ENCODE data around the gene TENM4.
"Not testable (repeated sequence)": the region's sequence is repeated elsewhere in the genome, so short reads cannot be mapped to it uniquely, and the experiment has no call there.

DNA sequence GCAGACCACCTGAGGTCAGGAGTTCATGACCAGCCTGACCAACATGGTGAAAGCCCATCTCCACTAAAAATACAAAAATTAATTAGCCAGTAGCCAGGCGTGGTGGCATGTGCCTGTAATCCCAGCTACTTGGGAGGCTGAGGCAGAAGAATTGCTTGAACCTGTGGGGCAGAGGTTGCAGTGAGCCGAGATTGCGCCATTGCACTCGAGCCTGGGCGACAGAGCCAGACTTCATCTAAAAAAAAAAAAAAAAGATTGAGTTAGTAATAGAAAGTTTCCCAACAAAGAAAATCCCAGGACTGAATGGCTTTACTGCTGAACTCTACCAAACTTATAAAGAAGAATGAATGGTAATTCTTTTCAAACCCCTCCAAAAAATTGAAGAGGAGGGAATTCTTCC is 803.3 kb downstream of the TENM4 start:
- TF ChIP-seq, protein P1, sequence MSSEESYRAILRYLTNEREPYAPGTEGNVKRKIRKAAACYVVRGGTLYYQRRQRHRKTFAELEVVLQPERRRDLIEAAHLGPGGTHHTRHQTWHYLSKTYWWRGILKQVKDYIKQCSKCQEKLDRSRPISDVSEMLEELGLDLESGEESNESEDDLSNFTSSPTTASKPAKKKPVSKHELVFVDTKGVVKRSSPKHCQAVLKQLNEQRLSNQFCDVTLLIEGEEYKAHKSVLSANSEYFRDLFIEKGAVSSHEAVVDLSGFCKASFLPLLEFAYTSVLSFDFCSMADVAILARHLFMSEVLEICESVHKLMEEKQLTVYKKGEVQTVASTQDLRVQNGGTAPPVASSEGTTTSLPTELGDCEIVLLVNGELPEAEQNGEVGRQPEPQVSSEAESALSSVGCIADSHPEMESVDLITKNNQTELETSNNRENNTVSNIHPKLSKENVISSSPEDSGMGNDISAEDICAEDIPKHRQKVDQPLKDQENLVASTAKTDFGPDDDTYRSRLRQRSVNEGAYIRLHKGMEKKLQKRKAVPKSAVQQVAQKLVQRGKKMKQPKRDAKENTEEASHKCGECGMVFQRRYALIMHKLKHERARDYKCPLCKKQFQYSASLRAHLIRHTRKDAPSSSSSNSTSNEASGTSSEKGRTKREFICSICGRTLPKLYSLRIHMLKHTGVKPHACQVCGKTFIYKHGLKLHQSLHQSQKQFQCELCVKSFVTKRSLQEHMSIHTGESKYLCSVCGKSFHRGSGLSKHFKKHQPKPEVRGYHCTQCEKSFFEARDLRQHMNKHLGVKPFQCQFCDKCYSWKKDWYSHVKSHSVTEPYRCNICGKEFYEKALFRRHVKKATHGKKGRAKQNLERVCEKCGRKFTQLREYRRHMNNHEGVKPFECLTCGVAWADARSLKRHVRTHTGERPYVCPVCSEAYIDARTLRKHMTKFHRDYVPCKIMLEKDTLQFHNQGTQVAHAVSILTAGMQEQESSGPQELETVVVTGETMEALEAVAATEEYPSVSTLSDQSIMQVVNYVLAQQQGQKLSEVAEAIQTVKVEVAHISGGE (tag by site-specific recombination; conservative IDR thresholded peaks at IDR 0.05; ENCODE audit: low read depth): not testable (repeated sequence)
- not testable (repeated sequence) for TF ChIP-seq REPIN1 (tag by site-specific recombination; IDR thresholded peaks at IDR 0.05; ENCODE audit: low read depth); YY1 (tag by site-specific recombination; IDR thresholded peaks at IDR 0.05); ZNF138 (tag by site-specific recombination; IDR thresholded peaks at IDR 0.05; ENCODE audit: borderline replicate concordance); ZNF292 (tag by site-specific recombination; IDR thresholded peaks at IDR 0.05; ENCODE audit: borderline replicate concordance, low read depth); ZFP41 (tag by site-specific recombination; IDR thresholded peaks at IDR 0.05; ENCODE audit: borderline replicate concordance); ZNF175 (tag by site-specific recombination; IDR thresholded peaks at IDR 0.05); ZBTB48 (tag by site-specific recombination; IDR thresholded peaks at IDR 0.05)
- TF ChIP-seq, protein P2, sequence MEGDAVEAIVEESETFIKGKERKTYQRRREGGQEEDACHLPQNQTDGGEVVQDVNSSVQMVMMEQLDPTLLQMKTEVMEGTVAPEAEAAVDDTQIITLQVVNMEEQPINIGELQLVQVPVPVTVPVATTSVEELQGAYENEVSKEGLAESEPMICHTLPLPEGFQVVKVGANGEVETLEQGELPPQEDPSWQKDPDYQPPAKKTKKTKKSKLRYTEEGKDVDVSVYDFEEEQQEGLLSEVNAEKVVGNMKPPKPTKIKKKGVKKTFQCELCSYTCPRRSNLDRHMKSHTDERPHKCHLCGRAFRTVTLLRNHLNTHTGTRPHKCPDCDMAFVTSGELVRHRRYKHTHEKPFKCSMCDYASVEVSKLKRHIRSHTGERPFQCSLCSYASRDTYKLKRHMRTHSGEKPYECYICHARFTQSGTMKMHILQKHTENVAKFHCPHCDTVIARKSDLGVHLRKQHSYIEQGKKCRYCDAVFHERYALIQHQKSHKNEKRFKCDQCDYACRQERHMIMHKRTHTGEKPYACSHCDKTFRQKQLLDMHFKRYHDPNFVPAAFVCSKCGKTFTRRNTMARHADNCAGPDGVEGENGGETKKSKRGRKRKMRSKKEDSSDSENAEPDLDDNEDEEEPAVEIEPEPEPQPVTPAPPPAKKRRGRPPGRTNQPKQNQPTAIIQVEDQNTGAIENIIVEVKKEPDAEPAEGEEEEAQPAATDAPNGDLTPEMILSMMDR (tag by site-specific recombination; IDR thresholded peaks at IDR 0.05): not testable (repeated sequence)
- TF ChIP-seq, protein P3, sequence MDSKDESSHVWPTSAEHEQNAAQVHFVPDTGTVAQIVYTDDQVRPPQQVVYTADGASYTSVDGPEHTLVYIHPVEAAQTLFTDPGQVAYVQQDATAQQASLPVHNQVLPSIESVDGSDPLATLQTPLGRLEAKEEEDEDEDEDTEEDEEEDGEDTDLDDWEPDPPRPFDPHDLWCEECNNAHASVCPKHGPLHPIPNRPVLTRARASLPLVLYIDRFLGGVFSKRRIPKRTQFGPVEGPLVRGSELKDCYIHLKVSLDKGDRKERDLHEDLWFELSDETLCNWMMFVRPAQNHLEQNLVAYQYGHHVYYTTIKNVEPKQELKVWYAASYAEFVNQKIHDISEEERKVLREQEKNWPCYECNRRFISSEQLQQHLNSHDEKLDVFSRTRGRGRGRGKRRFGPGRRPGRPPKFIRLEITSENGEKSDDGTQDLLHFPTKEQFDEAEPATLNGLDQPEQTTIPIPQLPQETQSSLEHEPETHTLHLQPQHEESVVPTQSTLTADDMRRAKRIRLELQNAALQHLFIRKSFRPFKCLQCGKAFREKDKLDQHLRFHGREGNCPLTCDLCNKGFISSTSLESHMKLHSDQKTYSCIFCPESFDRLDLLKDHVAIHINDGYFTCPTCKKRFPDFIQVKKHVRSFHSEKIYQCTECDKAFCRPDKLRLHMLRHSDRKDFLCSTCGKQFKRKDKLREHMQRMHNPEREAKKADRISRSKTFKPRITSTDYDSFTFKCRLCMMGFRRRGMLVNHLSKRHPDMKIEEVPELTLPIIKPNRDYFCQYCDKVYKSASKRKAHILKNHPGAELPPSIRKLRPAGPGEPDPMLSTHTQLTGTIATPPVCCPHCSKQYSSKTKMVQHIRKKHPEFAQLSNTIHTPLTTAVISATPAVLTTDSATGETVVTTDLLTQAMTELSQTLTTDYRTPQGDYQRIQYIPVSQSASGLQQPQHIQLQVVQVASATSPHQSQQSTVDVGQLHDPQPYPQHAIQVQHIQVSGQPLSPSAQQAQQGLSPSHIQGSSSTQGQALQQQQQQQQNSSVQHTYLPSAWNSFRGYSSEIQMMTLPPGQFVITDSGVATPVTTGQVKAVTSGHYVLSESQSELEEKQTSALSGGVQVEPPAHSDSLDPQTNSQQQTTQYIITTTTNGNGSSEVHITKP (tag by site-specific recombination; IDR thresholded peaks at IDR 0.05): not testable (repeated sequence)
- TF ChIP-seq, protein P4, sequence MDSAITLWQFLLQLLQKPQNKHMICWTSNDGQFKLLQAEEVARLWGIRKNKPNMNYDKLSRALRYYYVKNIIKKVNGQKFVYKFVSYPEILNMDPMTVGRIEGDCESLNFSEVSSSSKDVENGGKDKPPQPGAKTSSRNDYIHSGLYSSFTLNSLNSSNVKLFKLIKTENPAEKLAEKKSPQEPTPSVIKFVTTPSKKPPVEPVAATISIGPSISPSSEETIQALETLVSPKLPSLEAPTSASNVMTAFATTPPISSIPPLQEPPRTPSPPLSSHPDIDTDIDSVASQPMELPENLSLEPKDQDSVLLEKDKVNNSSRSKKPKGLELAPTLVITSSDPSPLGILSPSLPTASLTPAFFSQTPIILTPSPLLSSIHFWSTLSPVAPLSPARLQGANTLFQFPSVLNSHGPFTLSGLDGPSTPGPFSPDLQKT (IDR thresholded peaks at IDR 0.05; ENCODE audit: borderline replicate concordance, low read depth, low read length): not testable (repeated sequence)
- TF ChIP-seq, protein P5, sequence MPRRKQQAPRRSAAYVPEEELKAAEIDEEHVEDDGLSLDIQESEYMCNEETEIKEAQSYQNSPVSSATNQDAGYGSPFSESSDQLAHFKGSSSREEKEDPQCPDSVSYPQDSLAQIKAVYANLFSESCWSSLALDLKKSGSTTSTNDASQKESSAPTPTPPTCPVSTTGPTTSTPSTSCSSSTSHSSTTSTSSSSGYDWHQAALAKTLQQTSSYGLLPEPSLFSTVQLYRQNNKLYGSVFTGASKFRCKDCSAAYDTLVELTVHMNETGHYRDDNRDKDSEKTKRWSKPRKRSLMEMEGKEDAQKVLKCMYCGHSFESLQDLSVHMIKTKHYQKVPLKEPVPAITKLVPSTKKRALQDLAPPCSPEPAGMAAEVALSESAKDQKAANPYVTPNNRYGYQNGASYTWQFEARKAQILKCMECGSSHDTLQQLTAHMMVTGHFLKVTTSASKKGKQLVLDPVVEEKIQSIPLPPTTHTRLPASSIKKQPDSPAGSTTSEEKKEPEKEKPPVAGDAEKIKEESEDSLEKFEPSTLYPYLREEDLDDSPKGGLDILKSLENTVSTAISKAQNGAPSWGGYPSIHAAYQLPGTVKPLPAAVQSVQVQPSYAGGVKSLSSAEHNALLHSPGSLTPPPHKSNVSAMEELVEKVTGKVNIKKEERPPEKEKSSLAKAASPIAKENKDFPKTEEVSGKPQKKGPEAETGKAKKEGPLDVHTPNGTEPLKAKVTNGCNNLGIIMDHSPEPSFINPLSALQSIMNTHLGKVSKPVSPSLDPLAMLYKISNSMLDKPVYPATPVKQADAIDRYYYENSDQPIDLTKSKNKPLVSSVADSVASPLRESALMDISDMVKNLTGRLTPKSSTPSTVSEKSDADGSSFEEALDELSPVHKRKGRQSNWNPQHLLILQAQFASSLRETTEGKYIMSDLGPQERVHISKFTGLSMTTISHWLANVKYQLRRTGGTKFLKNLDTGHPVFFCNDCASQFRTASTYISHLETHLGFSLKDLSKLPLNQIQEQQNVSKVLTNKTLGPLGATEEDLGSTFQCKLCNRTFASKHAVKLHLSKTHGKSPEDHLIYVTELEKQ (tag by site-specific recombination; IDR thresholded peaks at IDR 0.05; ENCODE audit: borderline replicate concordance): not testable (repeated sequence)
- TF ChIP-seq, protein P6, sequence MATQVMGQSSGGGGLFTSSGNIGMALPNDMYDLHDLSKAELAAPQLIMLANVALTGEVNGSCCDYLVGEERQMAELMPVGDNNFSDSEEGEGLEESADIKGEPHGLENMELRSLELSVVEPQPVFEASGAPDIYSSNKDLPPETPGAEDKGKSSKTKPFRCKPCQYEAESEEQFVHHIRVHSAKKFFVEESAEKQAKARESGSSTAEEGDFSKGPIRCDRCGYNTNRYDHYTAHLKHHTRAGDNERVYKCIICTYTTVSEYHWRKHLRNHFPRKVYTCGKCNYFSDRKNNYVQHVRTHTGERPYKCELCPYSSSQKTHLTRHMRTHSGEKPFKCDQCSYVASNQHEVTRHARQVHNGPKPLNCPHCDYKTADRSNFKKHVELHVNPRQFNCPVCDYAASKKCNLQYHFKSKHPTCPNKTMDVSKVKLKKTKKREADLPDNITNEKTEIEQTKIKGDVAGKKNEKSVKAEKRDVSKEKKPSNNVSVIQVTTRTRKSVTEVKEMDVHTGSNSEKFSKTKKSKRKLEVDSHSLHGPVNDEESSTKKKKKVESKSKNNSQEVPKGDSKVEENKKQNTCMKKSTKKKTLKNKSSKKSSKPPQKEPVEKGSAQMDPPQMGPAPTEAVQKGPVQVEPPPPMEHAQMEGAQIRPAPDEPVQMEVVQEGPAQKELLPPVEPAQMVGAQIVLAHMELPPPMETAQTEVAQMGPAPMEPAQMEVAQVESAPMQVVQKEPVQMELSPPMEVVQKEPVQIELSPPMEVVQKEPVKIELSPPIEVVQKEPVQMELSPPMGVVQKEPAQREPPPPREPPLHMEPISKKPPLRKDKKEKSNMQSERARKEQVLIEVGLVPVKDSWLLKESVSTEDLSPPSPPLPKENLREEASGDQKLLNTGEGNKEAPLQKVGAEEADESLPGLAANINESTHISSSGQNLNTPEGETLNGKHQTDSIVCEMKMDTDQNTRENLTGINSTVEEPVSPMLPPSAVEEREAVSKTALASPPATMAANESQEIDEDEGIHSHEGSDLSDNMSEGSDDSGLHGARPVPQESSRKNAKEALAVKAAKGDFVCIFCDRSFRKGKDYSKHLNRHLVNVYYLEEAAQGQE (tag by site-specific recombination; IDR thresholded peaks at IDR 0.05): not testable (repeated sequence)
- TF ChIP-seq, protein P7, sequence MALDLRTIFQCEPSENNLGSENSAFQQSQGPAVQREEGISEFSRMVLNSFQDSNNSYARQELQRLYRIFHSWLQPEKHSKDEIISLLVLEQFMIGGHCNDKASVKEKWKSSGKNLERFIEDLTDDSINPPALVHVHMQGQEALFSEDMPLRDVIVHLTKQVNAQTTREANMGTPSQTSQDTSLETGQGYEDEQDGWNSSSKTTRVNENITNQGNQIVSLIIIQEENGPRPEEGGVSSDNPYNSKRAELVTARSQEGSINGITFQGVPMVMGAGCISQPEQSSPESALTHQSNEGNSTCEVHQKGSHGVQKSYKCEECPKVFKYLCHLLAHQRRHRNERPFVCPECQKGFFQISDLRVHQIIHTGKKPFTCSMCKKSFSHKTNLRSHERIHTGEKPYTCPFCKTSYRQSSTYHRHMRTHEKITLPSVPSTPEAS (tag by site-specific recombination; IDR thresholded peaks at IDR 0.05): not testable (repeated sequence)
